Measurements from ENCODE around the gene SUMF2. TPM values are rescaled to one million over a fixed set of nuclear protein-coding genes. Genes with fewer than 3 reads are reported as not detected.

Gene SUMF2
- total RNA-seq, 4 donors from 2014 or later, result 93.4 to 481 (median 127) TPM

DNA sequence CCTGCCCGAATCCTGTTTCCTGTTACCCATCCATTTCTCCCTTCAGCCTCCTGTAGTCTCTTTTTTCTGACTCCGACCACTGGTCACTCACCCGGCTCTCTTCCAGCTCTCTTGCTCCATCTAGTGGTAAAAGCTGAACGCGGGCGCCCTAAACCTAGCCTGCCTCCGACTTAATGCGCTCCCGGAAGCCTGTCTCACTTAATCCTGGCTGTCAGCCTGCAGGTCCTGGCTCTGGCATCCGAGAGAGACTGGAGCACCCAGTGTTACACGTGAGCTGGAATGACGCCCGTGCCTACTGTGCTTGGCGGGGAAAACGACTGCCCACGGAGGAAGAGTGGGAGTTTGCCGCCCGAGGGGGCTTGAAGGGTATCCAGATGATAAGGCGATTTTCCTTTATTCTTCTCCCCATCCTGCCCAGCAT, 10.3 kb downstream of the SUMF2 start:
- in situ Hi-C loops (cut with MboI; ENCODE audit: low pct_ligation_motif_present in 1 of 4, low pct_unique_long_range_greater_than_20kb in 1 of 4, low sequenced_read_pairs in 3 of 4) (loop anchor here (5.0 to 10.0 kb wide), 4 partner anchors 67 to 430 kb away; no protein-coding TSS in a partner anchor), intact Hi-C loops (cut with DNase I; ENCODE audit: low total_unique reads) (no loop called here)
- peaks cover 0 to 10% (median 4%) of the 10 kb centered on the region in 4 donors for H3K36me3 ChIP-seq
- no peak for TF ChIP-seq POLR2A (IDR thresholded peaks at IDR 0.05)
- TF ChIP-seq EP300 (IDR thresholded peaks at IDR 0.05; ENCODE audit: low read depth), result no peak
- peak in 1 of 3 donors; percentile 37 for TF ChIP-seq POLR2AphosphoS5 (IDR thresholded peaks at IDR 0.05)
- peak; percentile 86 to 92 (median 92) for TF ChIP-seq CTCF (IDR thresholded peaks at IDR 0.05)
- peaks cover 0 to 16% (median 4%) of the 10 kb centered on the region in 4 donors for H3K4me1 ChIP-seq
- H3K4me3 ChIP-seq, result no peak overlapping the region
- H3K9me3 ChIP-seq, result no peaks in the 10 kb centered on the region
- peak overlapping the region in 2 of 4 donors; percentile 45 to 50 for H3K27ac ChIP-seq
- H3K27me3 ChIP-seq, result no peaks in the 10 kb centered on the region
- peak; percentile 89 for DNase-seq
- WGBS, 2 donors (ENCODE audit: low coverage in 1 of 2), result 21% methylated on average over 19 of the region's 19 CpGs; no CpG with 5 or more reads in 1 of the 2 donors

- Histone ChIP-seq H3K36me3 (no peaks in the 10 kb centered on the region), H3K4me3 (no peak overlapping the region), H3K27me3 (no peaks in the 10 kb centered on the region), H3K4me1 (peaks cover 0 to 22% (median 8%) of the 10 kb centered on the region in 4 donors), H3K9me3 (no peaks in the 10 kb centered on the region), H3K27ac (peak overlapping the region in 1 of 4 donors; percentile 75)
- TF ChIP-seq EP300 (IDR thresholded peaks at IDR 0.05; ENCODE audit: low read depth), result no peak
- no peak for TF ChIP-seq CTCF (IDR thresholded peaks at IDR 0.05)
- no peak for TF ChIP-seq POLR2A (IDR thresholded peaks at IDR 0.05)
- TF ChIP-seq POLR2AphosphoS5 (IDR thresholded peaks at IDR 0.05), result no peak
- WGBS, 2 donors (ENCODE audit: low coverage in 1 of 2), result 82% methylated on average over 3 of the region's 3 CpGs; no CpG with 5 or more reads in 1 of the 2 donors
- DNase-seq, result no peak
- intact Hi-C loops (cut with DNase I; ENCODE audit: low total_unique reads), result no loop called here
- in situ Hi-C loops (cut with MboI; ENCODE audit: low pct_ligation_motif_present in 1 of 4, low pct_unique_long_range_greater_than_20kb in 1 of 4, low sequenced_read_pairs in 3 of 4), result loop anchor here in 3 of 4 donors (10.0 kb wide), 2 partner anchors 73 to 433 kb away; no protein-coding TSS in a partner anchor
Observed at GRCh38 chr7:56077681-56078080, 13.6 kb downstream of the SUMF2 start.

- in situ Hi-C loops (cut with MboI; ENCODE audit: low pct_ligation_motif_present in 1 of 4, low pct_unique_long_range_greater_than_20kb in 1 of 4, low sequenced_read_pairs in 3 of 4), result loop anchor here in 3 of 4 donors (10.0 kb wide), 2 partner anchors 73 to 433 kb away; no protein-coding TSS in a partner anchor
- H3K36me3 ChIP-seq, result no peaks in the 10 kb centered on the region
Observed at GRCh38 chr7:56078196-56078595, 14.1 kb downstream of the SUMF2 start.

More at GRCh38 chr7:56078196-56078595, 14.1 kb downstream of the SUMF2 start:
- no peak for DNase-seq
- H3K4me1 ChIP-seq, result peaks cover 2 to 23% (median 8%) of the 10 kb centered on the region in 4 donors
- TF ChIP-seq EP300 (IDR thresholded peaks at IDR 0.05; ENCODE audit: low read depth) (no peak), POLR2AphosphoS5 (IDR thresholded peaks at IDR 0.05) (no peak), CTCF (IDR thresholded peaks at IDR 0.05) (no peak), POLR2A (IDR thresholded peaks at IDR 0.05) (no peak)
- H3K9me3 ChIP-seq, result no peaks in the 10 kb centered on the region
- H3K4me3 ChIP-seq, result no peak overlapping the region
- intact Hi-C loops (cut with DNase I; ENCODE audit: low total_unique reads), result no loop called here
- H3K27me3 ChIP-seq, result no peaks in the 10 kb centered on the region
- peak overlapping the region; percentile 75 to 79 (median 78) for H3K27ac ChIP-seq
- 91% methylated on average over 16 of the region's 16 CpGs; no CpG with 5 or more reads in 1 of the 2 donors for WGBS, 2 donors (ENCODE audit: low coverage in 1 of 2)

Measured in transverse colon (tissue), 4 donors.